ENCODE measurements around the gene MOV10.
"Not testable (repeated sequence)": the region's sequence is repeated elsewhere in the genome, so short reads cannot be mapped to it uniquely, and the experiment has no call there.

The MOV10 gene

DNA sequence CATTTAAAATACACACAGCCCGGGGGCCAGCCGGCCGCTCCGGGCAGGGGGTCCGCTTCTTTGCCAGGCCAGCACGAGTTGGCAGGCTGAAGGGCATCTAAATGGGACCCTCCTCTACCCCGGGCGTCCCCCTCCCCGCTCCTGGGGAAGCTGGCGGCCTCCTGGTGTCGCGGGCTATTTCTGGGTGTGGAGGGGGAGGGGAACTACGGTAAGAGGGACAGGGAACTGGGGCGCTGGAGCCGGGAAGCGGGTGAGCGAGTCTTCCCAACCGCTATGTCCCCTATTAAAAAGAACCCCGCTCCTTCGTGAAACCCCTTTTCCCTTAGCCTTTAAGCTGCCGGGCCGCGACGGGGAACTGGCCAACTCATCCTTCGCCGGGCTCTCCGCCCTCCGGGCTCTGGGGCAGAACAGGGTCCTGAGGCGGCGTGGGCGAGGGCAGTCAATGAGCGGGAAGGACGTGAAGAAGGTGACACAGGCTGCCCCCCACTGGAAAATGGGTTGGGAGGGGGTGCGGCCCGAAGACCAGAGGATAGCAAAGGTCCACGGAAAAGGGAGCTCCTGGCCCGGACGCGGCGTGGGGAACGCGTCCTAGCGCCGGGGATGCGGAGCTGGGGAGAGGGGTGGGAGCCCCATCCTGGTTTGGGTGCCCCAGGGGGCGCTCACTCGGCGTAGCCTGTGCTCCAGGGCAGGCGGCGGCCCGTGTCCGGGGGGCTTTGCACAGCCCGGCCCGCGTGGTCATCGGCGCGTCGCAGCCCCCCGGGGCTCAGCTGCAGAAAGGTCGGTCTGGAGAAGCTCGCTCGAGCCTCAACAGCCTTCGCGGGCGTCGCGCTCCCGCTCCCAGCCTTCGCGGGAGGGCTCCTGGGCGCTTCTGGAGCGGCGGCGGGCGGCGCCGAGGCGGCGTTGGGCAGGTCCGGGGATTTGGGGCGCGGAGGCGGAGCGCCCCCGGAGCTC, 40.1 kb downstream of the MOV10 start:
- no peak for DNase-seq (ENCODE audit: low spot score)

DNA sequence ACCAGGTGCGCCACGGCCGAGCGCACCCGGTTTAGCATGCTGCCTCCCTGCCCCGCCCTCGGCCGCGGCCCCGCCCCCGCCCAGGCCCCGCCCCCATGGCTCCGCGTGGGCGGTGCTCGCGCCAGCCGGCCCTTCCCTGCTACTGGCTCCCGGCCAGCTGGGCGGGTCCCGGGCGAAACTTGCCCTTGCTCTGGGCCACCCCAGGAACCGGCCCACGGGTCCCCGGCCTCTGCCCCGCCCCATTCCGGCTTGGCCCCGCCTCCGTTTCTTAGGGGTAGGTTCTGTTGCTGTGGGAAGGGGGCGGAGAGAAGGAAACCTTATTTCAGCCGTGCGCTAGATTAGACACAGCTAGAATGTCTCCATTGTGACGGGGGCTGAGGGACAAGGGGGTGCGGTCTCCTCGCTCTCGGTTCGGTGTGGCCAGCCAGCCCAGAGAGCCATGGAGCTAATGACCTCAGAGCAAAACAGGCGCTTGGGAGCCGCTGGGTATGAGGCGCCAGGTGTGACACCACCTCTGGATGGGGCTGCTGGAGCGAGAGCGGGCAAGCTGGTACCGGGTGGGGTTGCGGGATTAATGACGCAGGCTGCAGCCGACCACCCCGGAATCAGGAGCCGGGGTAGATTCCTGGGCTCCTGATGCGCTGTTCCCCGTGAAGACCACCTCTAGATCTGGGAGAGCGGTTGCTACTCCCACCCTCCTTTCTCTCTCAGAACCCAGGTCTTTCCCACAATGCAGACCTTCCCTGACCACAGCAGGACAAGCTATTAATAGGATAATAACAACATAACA, 41.0 kb downstream of the MOV10 start, which contains the start of gene PPM1J:
Gene PPM1J (minus strand): TSS at position 69 of the 790 bp plus-strand sequence. CDS start 31 bp downstream, at position 38.
- DNase-seq (ENCODE audit: low spot score): peak; percentile 78

DNA sequence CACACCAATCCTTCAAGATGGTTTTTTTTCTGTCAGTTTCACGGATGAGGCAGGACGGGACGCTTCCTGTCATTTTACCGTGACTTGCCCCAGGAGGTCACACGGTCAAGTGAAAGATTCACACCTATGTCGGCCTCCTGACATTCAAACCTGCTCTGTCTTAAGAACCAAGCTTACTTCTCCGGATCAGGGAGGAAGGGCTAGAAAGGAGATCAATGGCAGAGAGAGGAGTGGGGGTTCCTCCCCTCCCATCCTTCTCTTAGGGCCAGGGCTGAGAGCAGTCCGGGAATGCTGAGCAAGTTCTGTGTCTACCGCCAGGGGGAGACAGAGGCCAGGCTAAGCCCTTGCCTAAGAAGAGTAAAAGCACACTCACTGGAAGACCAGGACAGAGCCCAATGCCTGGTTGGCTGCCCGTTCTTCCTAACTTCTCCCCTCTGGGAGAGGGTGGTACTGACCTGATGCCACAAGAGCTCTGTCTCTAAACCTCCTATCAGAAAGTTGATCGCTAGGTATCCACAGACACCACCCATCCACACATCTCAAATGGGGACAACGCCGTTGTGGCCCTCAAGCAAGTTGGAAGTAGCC, 41.8 kb downstream of the MOV10 start:
- DNase-seq (ENCODE audit: low spot score): peak; percentile 93

DNA sequence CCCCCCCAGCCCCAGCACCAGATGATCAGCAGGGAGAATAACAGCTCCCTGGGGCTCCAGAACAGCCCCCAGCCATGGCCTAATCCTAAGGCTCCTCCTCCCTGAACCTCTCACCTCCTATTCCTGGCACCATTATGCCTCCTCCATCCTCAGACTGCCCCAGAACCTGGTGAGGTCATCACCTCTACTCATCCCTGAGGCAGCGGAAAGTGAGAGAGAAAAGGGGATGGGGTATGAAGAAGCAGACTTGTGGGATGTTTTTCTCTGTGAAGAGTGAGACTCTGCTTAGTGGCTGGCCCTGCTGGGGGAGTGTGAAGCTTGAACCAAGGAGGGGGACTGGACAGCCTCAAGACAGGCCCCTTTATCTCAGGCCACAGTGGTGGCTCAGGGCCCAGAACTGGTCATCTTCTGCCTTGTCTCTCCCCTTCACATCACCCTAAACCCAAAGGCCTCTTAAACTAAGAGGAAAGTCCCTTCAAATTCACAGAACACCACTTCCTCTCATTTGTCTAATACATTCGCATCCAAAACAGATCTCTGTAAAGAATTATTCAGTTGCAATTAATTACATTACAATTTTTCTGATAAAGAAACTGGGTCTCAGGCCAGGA, 42.9 kb downstream of the MOV10 start:
- DNase-seq (ENCODE audit: low spot score): no peak

DNA sequence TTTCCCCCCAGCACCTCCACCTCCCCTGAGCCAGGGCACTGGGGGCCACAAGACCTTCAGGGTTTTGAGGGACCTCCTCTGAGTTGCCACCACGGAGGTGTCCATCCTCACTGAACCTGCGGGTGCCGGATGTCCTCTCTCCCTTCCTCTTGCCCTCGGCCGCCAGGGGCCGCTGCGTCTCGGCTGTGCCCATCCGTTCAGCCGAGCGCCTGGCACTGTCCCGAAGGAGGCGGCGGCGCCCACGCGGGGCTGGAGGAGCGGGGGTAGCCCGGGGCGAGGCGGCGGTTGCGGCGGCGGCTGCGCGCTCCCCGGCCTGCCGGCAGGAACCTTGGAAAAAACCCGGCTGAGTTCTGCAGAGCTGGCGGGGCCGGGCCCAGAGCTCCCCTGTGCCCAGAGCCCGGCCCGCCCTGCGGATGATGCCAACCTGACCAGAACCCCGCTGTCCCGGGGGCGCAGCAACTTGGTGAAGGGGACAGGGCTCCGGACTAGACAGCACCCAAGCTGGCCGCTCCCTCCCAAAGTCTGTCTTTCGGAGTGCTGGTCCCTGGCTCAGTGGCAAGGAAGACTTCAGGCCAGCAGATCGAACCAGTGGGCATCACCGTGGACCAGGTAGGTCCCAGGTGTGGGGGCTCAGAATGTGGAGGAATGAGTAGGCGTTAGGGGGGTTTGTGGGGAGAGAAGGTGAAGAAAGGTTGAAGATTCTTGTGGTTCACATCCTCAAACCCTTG, 44.4 kb downstream of the MOV10 start:
- peak; percentile 74 for DNase-seq (ENCODE audit: low spot score)

DNA sequence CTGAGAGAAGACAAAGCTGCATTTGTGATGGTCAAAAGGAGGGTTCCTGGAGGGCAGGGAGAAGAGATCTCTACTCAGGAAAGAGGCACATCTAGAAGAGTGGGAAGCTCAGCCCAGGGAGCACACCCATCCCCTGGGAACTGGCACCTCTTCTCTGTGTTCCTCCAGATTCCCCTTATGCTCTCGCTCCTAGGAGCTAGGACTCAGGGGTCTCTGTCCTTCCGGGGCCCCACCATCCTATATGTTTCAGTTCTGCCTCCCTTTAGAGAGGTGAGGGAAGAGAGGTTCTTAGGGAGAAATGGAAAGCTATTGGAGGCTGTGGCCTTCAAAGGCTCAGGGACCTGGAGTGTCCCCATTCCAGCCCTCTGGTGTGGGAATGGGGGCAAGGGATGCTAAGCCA, 45.2 kb downstream of the MOV10 start:
- no peak for DNase-seq (ENCODE audit: low spot score)

DNA sequence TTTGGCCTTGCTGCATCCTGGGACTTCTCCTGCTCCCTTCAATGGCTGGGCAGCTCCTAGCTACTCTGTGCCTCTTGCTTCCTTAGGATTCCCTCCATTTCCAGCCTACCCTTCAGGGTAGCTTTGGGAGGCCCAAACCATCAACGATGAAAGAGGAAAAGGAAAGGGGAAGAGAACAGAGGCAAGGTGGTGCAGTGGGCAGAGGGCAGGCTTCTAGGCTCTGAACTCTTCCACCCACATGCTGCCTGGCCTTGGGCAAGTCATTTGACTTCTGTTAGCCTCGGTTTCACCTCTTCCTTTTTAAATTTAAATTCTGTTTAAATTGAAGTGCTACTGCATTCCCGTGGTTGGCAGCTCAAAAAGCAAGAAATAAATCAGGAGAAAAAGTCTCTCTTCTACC, 46.3 kb downstream of the MOV10 start:
- DNase-seq (ENCODE audit: low spot score): no peak

DNA sequence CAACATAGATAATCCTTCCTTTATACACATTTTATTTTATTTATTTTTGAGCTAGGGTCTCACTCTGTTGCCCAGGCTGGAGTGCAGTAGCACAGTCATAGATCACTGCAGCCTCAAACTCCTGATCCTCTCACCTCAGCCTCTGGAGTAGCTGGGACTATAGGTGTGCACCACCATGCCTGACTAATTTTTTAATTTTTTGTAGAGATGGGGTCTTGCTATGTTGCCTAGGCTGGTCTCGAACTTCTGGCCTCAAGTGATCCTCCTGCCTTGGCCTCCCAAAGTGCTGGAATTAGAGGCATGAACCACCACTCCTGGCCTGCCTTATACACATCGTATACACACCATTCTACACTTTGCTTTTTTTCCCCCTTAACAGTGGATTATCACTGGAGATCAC, 46.8 kb downstream of the MOV10 start:
- not testable (repeated sequence) for DNase-seq (ENCODE audit: low spot score)

DNA sequence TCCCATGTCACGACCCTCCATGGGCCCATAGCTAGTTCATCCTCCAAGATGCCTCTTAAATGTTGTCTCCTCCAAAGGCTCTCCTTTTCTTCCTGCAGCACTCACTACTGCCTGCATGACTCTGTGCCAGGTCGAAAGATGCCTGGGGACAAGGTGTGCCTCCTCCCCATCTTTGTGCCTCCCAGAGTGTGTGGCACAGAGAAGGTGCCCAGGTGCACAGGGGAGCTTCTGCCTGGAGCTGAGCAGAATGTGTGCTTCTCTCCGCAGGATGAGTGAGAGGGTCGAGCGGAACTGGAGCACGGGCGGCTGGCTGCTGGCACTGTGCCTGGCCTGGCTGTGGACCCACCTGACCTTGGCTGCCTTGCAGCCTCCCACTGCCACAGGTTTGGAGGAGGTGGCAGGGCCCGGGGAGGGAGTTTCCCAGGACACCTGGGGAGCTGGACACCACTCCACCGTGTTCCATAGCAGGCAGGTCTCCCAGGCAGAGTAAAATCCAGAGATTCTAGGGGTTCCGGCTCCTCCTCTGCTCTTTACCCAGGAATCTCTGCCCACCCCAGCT, 47.6 kb downstream of the MOV10 start:
- DNase-seq (ENCODE audit: low spot score): no peak

DNA sequence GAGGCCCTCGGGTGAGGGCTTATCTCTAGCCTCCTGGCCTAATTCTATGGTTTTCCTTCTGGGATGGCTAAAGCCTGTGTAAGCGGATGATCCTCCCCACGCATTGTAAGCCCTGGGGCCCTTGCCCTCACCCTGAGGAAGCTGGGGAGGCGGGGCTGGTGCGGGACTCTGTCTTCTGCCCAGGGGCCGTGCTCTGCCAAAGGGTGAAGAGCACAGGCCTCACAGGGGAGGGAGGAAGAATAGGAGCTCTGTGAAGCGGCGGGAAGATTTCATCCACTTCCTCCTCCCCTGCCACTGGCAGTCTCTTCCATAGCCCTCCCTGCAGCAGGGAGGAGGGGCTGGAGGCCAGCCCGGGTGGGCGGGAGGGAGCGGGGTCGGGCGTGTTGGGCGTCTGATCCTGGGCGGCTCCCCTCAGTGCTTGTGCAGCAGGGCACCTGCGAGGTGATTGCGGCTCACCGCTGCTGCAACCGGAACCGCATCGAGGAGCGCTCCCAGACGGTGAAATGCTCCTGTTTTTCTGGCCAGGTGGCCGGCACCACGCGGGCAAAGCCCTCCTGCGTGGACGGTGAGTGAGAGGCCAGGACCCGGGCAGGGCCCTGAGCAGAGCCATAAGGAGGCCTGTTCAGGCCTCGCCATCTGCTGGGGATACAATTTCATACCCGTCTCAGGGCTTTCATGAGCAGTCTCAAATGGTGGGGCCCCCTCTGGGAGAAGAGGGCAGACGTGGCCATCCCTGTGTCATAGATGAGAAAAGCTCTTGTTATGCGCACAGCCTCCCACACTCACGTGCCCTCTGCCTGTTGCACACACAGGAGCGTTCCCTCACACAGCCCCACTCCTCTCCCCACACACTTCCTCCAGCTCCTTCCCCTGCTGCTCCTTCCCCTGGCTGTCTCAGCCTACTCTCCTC, 48.4 kb downstream of the MOV10 start:
- no peak for DNase-seq (ENCODE audit: low spot score)

DNA sequence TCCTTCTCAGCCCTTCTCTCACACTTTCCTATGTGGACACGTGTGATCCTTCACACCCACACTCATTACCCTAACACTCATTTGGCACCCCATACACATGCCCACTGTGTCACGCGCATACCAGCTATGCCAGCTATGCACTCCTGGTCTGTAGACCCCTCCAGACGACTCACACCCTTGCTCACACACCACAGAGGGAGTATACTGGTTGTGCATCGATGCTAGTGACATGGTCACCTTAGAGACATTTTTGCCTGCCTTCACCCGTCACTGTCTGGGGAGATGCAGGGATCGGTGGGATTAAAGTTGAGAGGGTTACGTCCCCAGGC, 49.0 kb downstream of the MOV10 start:
- no peak for DNase-seq (ENCODE audit: low spot score)

DNA sequence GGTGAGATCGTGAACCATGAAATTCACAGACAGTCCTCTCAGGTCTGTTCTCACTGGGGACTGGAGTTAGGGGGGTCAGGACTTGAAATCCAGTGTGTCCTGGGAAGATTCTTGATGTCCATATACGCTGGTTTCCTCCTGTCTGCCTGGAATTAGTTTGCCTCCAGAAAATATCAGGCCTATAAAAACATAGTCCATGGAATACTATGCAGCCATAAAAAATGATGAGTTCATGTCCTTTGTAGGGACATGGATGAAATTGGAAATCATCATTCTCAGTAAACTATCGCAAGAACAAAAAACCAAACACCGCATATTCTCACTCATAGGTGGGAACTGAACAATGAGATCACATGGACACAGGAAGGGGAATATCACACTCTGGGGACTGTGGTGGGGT, 49.8 kb downstream of the MOV10 start:
- DNase-seq (ENCODE audit: low spot score): not testable (repeated sequence)

DNA sequence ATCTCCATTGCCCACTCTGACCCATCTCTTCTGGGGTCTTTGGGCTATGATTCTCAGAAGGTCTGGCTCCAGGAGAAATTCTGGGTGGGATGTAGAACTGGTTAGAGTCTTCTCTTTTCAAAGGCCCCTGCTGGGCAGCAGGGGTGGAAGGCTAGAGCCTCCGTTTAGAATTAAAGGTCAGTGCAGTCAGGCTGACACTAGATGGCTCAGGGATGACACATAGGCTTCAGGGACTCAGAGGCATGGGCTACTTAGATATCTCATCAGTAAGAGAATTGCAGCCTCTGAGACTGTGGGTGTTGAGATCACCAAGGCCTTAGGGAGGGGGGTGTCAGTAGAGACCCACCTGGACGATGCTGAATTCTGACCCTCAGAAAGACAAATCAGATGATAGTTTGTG, 53.3 kb downstream of the MOV10 start:
- no peak for DNase-seq (ENCODE audit: low spot score)

DNA sequence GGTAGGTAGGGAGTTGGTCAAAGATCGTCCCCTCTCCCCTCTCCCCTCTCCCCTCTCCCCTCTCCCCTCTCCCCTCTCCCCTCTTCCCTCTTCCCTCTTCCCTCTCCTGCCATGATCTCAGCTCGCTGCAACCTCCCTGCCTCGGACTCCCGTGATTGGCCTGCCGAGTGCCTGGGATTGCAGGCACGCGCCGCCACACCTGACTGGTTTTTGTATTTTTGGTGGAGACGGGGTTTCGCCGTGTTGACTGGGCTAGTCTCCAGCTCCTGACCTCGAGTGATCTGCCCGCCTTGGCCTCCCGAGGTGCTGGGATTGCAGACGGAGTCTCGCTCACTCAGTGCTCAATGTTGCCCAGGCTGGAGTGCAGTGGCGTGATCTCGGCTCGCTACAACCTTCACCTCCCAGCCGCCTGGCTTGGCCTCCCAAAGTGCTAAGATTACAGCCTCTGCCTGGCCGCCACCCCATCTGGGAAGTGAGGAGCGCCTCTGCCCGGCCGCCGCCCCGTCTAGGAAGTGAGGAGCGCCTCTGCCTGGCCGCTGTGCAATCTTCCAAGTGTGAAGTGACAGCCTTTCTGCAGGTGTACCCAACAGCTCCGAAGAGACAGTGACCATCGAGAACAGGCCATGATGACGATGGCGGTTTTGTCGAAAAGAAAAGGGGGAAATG, 54.0 kb downstream of the MOV10 start:
- DNase-seq (ENCODE audit: low spot score): not testable (repeated sequence)

DNA sequence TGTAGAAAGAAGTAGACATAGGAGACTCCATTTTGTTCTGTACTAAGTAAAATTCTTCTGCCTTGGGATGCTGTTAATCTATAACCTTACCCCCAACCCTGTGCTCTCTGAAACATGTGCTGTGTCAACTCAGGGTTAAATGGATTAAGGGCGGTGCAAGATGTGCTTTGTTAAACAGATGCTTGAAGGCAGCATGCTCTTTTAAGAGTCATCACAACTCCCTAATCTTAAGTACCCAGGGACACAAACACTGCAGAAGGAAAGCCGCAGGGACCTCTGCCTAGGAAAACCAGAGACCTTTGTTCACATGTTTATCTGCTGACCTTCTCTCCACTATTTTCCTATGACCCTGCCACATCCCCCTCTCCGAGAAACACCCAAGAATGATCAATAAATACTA, 54.6 kb downstream of the MOV10 start:
- DNase-seq (ENCODE audit: low spot score): not testable (repeated sequence)

DNA sequence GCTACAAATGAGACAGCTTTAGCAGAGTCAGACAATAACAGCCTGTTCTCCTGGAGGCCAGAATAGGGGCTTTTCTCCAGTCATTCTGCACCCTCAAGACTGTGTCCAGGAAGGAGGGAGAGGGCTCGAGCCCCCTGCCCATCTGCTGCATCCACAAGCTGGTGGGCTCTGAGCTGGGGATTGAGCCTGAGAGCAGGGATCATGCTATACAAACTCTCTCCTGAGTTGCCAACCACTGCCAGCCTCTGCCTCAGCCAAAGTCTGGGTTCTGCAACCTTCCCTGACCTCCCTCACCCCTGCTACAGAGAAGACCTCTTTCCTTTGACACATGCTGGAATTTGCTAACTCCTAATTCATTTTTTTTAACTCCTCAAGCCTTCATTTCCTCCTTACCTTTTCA, 55.5 kb downstream of the MOV10 start:
- no peak for DNase-seq (ENCODE audit: low spot score)

DNA sequence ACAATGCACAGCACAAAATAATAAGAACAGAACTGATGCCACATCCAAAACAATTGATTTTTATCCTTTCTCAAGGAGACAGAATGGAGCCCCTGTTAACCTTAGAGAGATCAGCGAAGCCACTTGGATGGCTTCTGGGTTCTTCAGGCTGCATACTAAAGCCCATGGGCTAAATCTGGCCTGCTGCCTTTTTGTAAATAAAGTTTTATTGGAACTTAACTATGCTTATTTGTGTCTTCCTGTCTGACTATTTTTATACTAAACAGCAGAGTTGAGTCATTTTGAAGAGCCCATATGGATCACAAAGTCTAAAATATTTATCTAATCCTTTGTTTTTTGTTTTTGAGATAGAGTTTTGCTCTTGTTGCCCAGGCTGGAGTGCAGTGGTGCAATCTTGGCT, 57.0 kb downstream of the MOV10 start:
- no peak for DNase-seq (ENCODE audit: low spot score)

DNA sequence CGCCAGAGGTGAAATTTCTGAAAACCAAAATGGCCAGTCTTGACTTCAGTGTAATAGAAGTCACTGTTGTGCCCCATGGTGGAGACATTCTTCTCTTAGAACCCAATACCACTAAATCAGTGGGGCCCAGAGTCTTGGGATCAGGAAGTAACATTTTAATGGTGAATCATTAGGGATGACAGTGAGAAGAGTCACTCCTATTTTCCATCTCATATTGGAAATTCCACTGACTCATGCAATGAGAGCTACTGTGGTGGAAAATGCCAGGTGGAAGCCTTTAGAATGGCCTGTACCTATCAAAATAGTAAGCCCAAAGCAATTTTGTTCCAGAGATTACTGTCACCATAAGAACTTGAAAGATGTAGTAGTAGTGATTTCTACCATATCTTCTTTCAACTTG, 61.3 kb downstream of the MOV10 start:
- no peak for DNase-seq (ENCODE audit: low spot score)

DNA sequence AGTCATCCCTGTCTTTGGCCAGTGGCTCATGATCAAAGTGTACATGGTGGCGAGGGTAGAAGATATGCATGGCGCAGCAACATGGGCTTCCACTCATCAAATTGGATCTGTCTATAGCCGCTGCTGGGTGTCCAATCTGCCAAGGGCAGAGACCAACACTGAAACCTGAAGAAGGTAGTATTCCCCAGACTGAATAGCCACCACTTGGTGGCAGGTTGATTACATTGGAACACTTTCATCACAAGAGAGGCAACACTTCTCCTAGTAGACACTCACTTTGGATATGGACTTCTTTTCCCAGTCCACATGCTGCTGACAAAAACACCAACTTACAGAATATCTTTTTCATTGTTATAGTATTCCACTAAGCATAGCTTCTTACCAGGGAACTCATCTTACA, 63.1 kb downstream of the MOV10 start:
- DNase-seq (ENCODE audit: low spot score): no peak

Data from globus pallidus (tissue), 1 donor.